Testis (tissue), 2 donors: ENCODE results near the gene GRM8.

Experiments used
- POLR2A ChIP-seq: fragments of 450-650 bp; IDR thresholded peaks from one replicate; pipeline ENCODE4 v1.6.1; 2017; ENCODE audit warnings: antibody characterized with exemption, mild to moderate bottlenecking, moderate library complexity
- TF ChIP-seq, protein P1 (sequence below), 3 experiments: fragments of 450-650 bp in 2 of 3; fragments of 200-600 bp in 1 of 3; sonication (generic) in 1 of 3; IDR thresholded peaks; one replicate each; pipeline ENCODE4 v1.5.1; 2016 to 2019; ENCODE audit warnings: antibody characterized with exemption in 3 of 3, mild to moderate bottlenecking in 2 of 3, moderate library complexity in 1 of 3

DNA sequence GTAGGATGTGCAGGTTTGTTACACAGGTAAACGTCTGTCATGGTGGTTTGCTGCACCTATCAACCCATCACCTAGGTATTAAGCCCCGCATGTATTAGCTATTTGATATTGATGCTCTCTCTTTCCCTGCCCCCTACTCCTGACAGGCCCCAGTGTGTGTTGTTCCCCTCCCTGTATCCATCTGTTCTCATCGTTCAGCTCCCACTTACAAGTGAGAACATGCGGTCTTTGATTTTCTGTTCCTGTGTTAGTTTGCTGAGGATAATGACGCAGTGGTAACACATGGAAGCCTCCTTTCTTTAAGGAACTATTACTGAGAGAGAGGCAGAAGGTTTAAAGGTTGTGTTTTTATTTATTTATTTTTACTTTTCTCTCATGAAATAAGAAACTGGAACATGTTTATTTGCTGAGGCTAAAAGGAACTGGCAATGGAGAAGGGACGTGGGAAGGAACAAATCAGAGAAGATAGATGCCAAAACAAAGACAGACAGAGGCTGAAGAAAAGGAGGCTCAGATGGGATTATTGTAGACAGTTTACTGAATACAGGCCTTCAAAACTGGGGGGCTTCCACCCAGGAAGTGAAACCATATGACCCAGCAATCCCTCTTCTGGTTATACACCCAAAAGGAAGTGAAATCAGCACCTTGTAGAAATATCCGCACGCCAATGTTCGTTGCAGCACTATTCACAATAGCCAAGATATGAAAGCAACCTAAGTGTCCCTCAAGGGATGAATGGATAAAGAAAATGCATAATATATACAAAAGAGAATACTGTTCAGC lies 556.3 kb downstream of the GRM8 start:
- TF ChIP-seq, protein P1, sequence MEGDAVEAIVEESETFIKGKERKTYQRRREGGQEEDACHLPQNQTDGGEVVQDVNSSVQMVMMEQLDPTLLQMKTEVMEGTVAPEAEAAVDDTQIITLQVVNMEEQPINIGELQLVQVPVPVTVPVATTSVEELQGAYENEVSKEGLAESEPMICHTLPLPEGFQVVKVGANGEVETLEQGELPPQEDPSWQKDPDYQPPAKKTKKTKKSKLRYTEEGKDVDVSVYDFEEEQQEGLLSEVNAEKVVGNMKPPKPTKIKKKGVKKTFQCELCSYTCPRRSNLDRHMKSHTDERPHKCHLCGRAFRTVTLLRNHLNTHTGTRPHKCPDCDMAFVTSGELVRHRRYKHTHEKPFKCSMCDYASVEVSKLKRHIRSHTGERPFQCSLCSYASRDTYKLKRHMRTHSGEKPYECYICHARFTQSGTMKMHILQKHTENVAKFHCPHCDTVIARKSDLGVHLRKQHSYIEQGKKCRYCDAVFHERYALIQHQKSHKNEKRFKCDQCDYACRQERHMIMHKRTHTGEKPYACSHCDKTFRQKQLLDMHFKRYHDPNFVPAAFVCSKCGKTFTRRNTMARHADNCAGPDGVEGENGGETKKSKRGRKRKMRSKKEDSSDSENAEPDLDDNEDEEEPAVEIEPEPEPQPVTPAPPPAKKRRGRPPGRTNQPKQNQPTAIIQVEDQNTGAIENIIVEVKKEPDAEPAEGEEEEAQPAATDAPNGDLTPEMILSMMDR (IDR thresholded peaks at IDR 0.05) = no peak
- no peak for TF ChIP-seq POLR2A
